H1 (cell line): ENCODE data around the gene SLC8A3. TPM values are rescaled to one million over a fixed set of nuclear protein-coding genes. Genes with fewer than 3 reads are reported as not detected.

ENCODE experiments used
- EP300 ChIP-seq, 2 experiments: IDR thresholded peaks; 1 replicate in 1 of 2; 2 replicates in 1 of 2; pipeline ENCODE4 v1.6.1; 2011 to 2012; ENCODE audit warnings: low read depth in 2 of 2, low read length in 2 of 2, mild to moderate bottlenecking in 2 of 2, borderline replicate concordance in 1 of 2, inconsistent platforms in 1 of 2, moderate library complexity in 1 of 2
- TCF12 ChIP-seq: IDR thresholded peaks from 2 replicates; pipeline ENCODE4 v1.6.1; 2011; ENCODE audit warnings: low read depth, mild to moderate bottlenecking, low read length
- YY1 ChIP-seq: IDR thresholded peaks from 2 replicates; pipeline ENCODE4 v1.6.1; 2011; ENCODE audit warnings: low read depth, mild to moderate bottlenecking, low read length
- ZNF274 ChIP-seq: IDR thresholded peaks from 2 replicates; pipeline ENCODE4 v1.7.0; 2012; ENCODE audit warnings: low read length, borderline replicate concordance; ENCODE audit errors: extremely low read depth
- polyA plus RNA-seq, 7 experiments: library from polyadenylated mRNA; depleted of rRNA in 3 of 7; stranded (reverse) in 5 of 7; unstranded in 2 of 7; fragments of >200 nt in 5 of 7; fragments of 200-250 nt in 2 of 7; gene quantifications; 1 replicate in 5 of 7; 2 replicates in 1 of 7; 4 replicates in 1 of 7; pipeline versions ENCODE4 v1.2.1 to v1.2.3, GENCODE V29; 2011 to 2013; ENCODE audit warnings: missing spikeins in 2 of 7, mixed read lengths in 2 of 7
- total RNA-seq: library from RNA; stranded (reverse); fragmentation: NEBNext Ultra II Directional; extraction: Animal tissue kit (Norgen Biotek cat#: 25700); gene quantifications from 2 replicates; pipeline ENCODE4 v1.2.1, GENCODE V29; 2021
- TF ChIP-seq, protein P1 (sequence below): IDR thresholded peaks from 2 replicates; pipeline ENCODE4 v1.6.1; 2012; ENCODE audit warnings: inconsistent platforms
- TF ChIP-seq, protein P2 (sequence below): IDR thresholded peaks from 2 replicates; pipeline ENCODE4 v1.6.1; 2012; ENCODE audit warnings: inconsistent platforms

Gene SLC8A3
- total and polyA plus RNA-seq, 2 of the 8 experiments (the other 6 are each of a cell fraction or from before 2014, with no cell fraction given) = 0.38 to 1.1 TPM

DNA sequence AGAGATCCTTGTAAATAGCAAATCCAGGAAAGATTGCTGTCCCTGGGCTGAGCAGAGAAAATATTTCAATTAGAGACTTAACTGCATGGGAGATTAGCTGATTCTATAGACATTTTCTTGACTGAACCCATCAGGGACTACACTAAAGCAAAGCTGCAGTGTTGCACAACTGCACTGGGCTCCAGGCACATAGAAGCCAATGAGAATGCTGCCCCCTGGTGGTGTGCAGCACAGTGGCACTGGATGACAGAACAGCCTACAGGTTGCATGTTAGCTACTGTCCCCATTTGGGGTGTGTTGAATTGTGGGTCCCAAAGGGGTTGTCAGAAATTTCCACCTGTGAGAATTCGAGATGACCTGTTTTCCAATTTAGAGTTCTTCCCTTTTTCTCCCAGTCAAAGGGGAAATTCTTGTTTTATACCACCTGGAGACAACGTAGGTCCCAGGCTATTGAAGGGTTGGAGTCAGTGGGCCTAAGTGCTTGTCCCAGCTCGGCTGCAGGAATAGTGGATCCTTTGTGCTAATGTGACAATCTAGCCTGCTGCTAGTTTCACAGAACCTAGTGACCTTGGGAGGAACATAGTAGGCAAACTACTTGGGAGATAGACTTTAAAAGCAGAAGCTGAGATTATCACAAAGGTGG, 114.7 kb downstream of the SLC8A3 start (continued):
- TF ChIP-seq, protein P1, sequence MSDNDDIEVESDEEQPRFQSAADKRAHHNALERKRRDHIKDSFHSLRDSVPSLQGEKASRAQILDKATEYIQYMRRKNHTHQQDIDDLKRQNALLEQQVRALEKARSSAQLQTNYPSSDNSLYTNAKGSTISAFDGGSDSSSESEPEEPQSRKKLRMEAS = peak; percentile 35; the same call in 1 of the 2 replicates
- no peak for TF ChIP-seq ZNF274
- no peak for TF ChIP-seq YY1
- TF ChIP-seq, protein P2, sequence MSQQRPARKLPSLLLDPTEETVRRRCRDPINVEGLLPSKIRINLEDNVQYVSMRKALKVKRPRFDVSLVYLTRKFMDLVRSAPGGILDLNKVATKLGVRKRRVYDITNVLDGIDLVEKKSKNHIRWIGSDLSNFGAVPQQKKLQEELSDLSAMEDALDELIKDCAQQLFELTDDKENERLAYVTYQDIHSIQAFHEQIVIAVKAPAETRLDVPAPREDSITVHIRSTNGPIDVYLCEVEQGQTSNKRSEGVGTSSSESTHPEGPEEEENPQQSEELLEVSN = no peak
- no peak for TF ChIP-seq TCF12
- TF ChIP-seq EP300 (IDR thresholded peaks at IDR 0.05; ENCODE audit: borderline replicate concordance in 1 of 2, low read depth in 2 of 2, low read length in 2 of 2) = no peak
- TF ChIP-seq, all 59 proteins: peak for 4
